ENCODE data around the gene DCXR.

The DCXR gene

GRCh38 chr17:82022310-82022980, 15.1 kb downstream of the DCXR start, which contains the start of gene CENPX:
TSS of gene CENPX (minus strand) at chr17:82022878. CDS start at chr17:82022861, 17 bp downstream.
- DNase-seq (ENCODE audit: low read depth) = peak; percentile 8

- no peak for DNase-seq (ENCODE audit: low read depth)
Measured at GRCh38 chr17:82021900-82022309, 15.6 kb downstream of the DCXR start.

GRCh38 chr17:82021107-82021899, 16.2 kb downstream of the DCXR start:
- peak; percentile 83 for DNase-seq (ENCODE audit: low read depth)

- no peak for DNase-seq (ENCODE audit: low read depth)
Measured at GRCh38 chr17:82020572-82021106, 16.9 kb downstream of the DCXR start.

GRCh38 chr17:82019690-82020571, 17.6 kb downstream of the DCXR start:
- DNase-seq (ENCODE audit: low read depth) = peak; percentile 39

- no peak for DNase-seq (ENCODE audit: low read depth)
Measured at GRCh38 chr17:82018989-82019689, 18.4 kb downstream of the DCXR start.

- no peak for DNase-seq (ENCODE audit: low read depth)
Measured at GRCh38 chr17:82018152-82018988, 19.1 kb downstream of the DCXR start.

- DNase-seq (ENCODE audit: low read depth) = no peak
Measured at GRCh38 chr17:82017612-82018151, 19.8 kb downstream of the DCXR start.

GRCh38 chr17:82016875-82017459, 20.5 kb downstream of the DCXR start:
- no peak for DNase-seq (ENCODE audit: low read depth)

- DNase-seq (ENCODE audit: low read depth) = no peak
Measured at GRCh38 chr17:82016061-82016874, 21.2 kb downstream of the DCXR start.

- no peak for DNase-seq (ENCODE audit: low read depth)
Measured at GRCh38 chr17:82015311-82015971, 22.1 kb downstream of the DCXR start.

GRCh38 chr17:82014971-82015310, 22.6 kb downstream of the DCXR start:
- DNase-seq (ENCODE audit: low read depth) = no peak

- no peak for DNase-seq (ENCODE audit: low read depth)
Measured at GRCh38 chr17:82014432-82014831, 23.1 kb downstream of the DCXR start.

GRCh38 chr17:82013772-82014321, 23.6 kb downstream of the DCXR start:
- DNase-seq (ENCODE audit: low read depth) = no peak

- DNase-seq (ENCODE audit: low read depth) = peak; percentile 59
Measured at GRCh38 chr17:82013341-82013740, 24.2 kb downstream of the DCXR start.

- DNase-seq (ENCODE audit: low read depth) = peak; percentile 60
Measured at GRCh38 chr17:82012640-82013295, 24.7 kb downstream of the DCXR start.

GRCh38 chr17:82012261-82012639, 25.2 kb downstream of the DCXR start:
- DNase-seq (ENCODE audit: low read depth) = no peak
